Subcutaneous adipose tissue (tissue), 4 donors: Measurements from ENCODE around the gene ASAP3. TPM values are rescaled to one million over a fixed set of nuclear protein-coding genes. Genes with fewer than 3 reads are reported as not detected.

Experiments used
- total RNA-seq, 4 donors: library from RNA; depleted of rRNA; stranded (reverse); fragments of >200 nt; gene quantifications; one replicate each; pipeline ENCODE4 v1.1.0, GENCODE V29; 2016
- TF ChIP-seq, protein P1 (sequence below): fragments of 450-650 bp; IDR thresholded peaks from one replicate; pipeline ENCODE4 v1.5.1; 2016; ENCODE audit warnings: low read depth, mild to moderate bottlenecking, control low read depth, antibody characterized with exemption, moderate library complexity

Gene ASAP3
- total RNA-seq, 4 donors from 2014 or later, result 18.4 to 51.7 (median 42.1) TPM

- TF ChIP-seq, protein P1, sequence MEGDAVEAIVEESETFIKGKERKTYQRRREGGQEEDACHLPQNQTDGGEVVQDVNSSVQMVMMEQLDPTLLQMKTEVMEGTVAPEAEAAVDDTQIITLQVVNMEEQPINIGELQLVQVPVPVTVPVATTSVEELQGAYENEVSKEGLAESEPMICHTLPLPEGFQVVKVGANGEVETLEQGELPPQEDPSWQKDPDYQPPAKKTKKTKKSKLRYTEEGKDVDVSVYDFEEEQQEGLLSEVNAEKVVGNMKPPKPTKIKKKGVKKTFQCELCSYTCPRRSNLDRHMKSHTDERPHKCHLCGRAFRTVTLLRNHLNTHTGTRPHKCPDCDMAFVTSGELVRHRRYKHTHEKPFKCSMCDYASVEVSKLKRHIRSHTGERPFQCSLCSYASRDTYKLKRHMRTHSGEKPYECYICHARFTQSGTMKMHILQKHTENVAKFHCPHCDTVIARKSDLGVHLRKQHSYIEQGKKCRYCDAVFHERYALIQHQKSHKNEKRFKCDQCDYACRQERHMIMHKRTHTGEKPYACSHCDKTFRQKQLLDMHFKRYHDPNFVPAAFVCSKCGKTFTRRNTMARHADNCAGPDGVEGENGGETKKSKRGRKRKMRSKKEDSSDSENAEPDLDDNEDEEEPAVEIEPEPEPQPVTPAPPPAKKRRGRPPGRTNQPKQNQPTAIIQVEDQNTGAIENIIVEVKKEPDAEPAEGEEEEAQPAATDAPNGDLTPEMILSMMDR, result no peak
These were observed 4.4 kb downstream of the ASAP3 start for GRCh38 chr1:23479666-23479941.

GRCh38 chr1:23478896-23479665, 4.9 kb downstream of the ASAP3 start:
- TF ChIP-seq, protein P1, result no peak

DNA sequence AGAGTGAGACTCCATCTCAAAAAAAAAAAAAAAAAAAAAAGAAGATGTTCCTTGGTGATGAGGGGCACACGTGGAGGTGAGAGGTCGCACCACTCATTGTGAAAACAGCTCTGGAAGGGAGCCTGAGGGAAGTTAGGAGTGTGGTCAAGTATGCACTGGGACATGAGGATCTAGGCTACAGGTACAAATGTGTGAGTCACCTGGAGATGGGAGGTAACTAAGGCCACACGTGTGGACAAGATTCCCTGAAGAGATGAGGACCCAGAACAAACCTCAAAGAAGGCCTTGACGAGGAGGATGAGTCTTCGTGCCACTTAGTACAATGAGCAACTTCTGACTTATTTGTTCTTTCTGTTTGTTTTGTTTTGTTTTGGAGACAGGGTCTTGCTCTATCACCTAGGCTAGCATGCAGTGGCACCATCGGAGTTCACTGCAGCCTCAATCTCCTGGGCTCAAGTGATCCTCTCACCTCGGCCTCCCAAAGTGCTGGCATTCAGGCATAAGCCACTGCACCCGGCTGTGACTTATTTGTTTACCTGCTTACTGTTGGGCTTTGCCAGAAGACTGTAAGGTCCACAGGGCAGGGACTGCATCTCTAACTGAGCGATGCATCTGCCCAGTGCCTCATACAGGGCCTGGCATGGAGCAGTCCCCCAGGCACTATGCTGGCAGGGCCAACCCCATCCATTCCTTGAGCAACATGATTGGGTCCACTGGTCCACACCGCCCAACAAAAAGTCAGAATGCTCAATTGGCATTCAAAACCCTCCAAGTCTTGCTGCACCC, 6.4 kb downstream of the ASAP3 start:
- TF ChIP-seq, protein P1, result no peak

GRCh38 chr1:23475641-23476040, 8.3 kb downstream of the ASAP3 start:
- TF ChIP-seq, protein P1, result no peak

- TF ChIP-seq, protein P1, result no peak
These were observed 8.8 kb downstream of the ASAP3 start for GRCh38 chr1:23475134-23475628.

DNA sequence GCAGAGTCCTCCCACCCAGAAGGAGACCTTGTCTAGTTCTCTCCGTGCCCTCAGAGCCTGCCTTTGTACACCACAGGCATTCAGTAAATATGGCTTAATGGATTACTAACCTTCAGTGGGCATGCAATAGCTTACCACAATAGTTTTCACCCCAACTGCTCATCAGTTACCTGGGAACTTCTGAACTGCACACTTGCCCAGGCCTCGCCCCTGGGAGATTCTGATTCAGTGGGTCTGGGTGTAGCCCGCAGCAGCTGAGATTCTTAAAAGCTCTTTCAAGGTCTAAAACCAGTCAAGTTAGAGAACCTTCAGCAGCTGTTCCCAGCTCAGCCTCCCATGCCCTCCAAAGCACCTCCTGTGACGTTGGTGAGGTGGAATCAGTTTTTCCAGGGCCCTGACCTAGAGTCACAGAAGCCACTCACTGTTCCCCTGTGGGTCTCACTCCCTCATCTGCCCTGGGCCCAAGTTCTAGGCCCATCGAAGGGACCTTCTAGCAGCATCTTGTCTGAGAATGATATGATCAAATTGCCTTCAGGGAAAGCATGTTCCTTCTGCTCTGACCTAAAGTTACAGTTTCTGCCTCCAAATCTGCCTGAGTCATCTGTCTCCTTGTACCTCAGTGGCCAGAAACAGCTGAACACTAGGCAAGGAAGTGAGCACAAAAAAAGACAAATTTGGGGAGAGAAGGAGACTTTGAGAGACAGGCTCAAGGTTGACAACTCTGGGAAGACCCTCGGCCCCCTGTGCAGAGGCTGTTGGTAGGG, 10.8 kb downstream of the ASAP3 start:
- TF ChIP-seq, protein P1, result no peak
